ENCODE data around the gene NAV2.
"Not testable (repeated sequence)": the region's sequence is repeated elsewhere in the genome, so short reads cannot be mapped to it uniquely, and the experiment has no call there.

Gene NAV2

DNA sequence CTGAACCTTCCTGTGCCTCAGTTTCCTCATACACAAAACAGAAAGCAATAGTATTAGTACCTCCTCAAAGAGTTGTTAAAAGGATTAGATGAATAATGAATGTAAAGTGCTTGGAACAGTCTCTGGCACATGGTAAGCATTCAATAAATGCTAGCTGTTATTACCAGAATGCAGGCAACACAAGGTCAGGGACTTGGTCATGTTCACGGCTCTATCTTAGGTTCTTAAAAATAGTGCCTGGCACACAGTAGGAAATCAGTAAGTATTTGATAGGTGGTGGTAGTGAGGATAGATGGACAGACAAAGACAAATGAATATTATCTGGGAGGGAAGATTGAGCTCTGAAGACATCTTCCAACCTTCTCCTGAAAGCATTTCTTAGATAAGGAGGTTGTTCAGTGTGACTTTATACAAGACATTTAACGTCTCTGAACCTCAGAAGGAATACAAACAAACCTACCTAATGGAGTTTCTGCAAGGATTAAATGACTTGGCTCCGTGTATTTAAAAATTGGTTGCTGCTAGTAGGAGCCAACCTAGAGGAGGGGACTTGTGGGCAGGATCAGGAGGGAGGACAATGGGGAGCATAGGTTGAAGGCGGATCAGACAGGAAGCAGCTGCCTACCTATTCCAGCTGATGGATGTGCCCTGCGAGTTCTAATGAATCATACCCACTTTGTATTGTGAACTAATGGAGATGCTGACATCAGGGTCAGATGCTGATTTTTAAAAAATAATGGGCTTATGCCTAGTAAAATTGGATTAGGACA lies 353.6 kb downstream of the NAV2 start:
- FAIRE-seq: no peak

DNA sequence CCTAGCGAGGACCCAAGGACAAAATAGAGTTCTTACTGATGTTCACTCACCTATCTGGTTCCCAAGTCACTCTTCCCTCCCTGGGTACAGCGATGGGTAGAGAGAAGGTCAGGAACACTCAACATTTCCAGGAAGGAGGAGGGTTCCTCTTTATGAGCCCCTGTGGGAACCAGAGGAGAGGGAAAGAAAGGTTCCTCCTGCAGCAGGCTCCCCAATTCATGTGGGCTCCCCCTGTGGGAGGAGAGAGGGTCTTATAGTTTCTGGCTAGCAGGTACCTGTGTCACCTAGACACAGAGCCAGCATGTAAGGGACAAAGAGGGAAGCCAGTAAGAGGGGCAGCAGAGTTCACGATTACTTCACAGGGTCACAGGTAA lies 354.1 kb downstream of the NAV2 start:
- no peak for FAIRE-seq

DNA sequence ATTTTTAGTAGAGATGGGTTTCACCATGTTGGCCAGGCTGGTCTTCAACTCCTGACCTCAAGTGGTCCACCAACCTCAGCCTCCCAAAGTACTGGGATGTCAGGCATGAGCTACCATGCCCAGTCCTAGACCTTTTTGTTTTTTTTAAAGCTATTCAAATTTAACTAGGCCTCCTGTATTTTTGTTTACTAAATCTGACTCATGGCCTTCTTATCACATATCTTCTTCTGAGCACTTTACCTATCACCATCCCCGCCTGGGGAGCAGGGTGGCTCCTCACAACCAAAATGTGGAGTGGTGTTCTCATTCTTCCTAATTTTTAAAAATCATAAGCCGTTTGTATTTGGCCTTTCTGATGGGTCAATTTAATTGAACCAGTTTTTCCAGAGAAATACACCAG lies 355.0 kb downstream of the NAV2 start:
- no peak for FAIRE-seq

DNA sequence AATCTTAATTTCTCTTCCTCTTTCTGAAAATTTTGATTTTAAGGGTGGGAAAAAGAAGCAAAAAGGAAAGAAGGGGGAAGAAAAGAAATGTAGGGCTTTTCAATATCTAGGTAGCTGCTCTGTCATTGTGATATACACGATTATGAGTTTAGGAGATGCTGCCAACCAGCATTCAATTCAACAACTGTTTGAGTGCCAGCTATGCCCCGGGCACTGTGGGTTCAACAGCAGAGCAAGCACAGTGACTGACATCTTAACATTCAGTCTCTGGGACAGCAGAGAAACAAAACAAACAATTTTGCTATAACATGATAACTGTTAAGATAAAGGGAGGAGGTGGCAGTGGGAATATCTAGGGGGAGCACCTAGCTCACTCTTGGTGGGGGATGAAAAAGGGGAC lies 356.1 kb downstream of the NAV2 start:
- no peak for FAIRE-seq

DNA sequence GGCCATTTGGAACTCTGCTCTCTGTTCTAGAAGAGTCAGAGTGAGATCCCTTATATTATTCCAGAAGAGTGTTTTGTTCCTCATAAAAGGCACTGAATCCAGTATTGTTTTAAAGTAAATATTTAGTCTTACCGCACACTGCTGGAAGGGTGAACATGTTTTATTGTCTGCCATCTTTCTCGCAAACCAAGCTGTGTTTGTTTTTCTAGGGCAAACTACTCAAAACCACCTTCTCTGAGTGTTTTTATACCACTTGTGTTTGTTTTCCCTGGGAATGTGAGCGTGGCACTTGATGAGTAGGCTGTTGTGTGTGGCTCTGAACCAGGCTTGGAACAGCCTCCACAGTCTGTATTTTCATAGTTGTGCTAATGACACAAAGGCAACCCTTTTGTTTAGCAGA lies 357.8 kb downstream of the NAV2 start:
- no peak for FAIRE-seq

DNA sequence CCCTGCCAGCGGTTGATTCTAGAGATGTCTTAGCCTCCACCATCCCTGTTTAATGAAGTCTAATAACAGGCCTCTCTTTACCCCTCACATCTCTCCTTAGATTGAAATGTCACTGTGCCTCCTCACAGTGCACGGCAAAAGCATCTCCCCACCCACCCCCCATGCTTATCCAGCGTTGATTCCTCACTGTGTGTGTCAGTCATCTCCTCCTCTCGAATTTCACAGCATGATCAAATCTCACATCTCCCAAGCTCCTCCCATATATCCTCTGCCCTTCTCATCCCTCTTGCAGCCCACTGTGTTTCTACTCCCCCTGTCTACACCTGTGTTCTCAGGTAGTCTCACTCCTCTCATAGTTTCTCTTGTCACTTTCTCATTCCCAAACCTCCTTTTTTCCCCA lies 363.0 kb downstream of the NAV2 start:
- no peak for FAIRE-seq

DNA sequence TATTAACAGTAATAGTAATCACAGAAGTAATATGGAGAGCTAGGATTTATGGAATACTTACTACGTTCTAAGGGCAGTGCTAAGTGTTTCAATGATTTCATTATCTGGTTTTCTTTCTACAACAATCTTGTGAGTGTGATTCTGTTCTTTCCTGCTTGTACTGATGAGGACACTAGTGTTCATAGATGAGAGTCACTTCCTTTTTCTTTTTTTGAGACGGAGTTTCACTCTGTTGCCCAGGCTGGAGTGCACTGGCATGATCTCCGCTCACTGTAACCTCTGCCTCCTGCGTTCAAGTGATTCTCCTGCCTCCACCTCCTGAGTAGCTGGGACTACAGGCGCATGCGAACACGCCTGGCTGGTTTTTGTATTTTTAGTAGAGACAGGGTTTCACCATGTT lies 366.2 kb downstream of the NAV2 start:
- FAIRE-seq: no peak

DNA sequence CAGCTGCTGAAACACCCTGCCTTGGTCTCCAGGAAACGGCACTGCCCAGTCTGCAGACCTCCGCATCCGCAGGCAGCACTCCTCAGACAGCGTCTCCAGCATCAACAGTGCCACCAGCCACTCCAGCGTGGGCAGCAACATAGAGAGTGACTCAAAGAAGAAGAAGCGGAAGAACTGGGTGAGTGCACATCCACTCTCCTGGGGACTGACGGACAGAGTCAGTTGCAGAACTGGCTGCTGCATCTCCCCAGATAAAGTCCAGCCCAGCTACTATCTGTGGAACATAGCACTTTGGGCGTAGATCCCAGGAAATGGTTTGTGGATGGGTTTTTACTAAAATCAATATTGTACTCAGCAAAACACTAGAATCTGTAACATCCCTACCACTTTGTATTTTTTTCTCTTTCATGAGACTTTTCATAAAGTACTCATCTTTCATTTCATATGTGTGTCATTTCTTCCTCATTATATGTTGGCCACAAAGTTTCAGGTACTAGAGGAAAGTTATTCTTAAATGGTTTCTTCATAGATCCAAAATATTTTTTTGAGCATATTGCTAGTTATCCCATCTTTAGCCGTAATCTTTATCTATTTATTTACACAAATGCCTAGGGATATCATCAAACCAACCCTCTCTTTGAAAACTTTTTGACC lies 367.5 kb downstream of the NAV2 start:
- FAIRE-seq: no peak

DNA sequence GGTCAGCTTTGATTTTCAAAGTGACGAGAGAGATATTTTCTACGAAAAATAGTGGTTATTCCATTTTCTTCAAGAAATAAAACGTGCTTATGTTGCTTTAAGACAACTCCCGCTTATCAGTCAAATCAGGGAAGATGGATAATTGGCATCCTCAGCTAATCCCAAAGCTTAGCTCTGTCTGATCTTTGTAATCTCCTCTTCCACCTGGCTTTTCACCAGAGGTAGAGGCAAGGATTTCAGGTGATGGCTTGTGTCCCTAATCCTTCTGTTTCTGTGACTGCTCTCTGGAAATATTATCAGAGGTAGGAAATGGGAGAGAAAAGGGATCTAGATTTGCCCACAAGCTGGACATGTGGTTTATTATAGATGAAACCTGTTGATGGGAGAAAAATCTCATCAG lies 368.7 kb downstream of the NAV2 start:
- FAIRE-seq: no peak

DNA sequence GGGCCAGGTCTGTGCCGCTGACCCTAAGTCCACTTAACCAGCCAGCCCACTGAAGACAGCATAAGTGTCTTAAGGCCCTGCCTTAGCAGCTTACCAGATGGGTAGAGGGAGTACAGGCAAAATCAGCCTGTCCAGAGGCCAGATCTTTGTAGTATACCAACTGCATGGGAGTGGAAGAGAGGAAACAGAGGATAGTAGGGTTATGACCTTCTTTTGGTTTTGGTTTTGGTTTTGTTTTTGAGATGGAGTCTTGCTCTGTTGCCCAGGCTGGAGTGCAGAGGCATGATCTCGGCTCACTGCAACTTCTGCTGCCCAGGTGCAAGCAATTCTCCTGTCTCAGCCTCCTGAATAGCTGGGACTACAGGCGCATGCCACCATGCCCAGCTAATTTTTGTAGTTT lies 371.2 kb downstream of the NAV2 start:
- FAIRE-seq: not testable (repeated sequence)

DNA sequence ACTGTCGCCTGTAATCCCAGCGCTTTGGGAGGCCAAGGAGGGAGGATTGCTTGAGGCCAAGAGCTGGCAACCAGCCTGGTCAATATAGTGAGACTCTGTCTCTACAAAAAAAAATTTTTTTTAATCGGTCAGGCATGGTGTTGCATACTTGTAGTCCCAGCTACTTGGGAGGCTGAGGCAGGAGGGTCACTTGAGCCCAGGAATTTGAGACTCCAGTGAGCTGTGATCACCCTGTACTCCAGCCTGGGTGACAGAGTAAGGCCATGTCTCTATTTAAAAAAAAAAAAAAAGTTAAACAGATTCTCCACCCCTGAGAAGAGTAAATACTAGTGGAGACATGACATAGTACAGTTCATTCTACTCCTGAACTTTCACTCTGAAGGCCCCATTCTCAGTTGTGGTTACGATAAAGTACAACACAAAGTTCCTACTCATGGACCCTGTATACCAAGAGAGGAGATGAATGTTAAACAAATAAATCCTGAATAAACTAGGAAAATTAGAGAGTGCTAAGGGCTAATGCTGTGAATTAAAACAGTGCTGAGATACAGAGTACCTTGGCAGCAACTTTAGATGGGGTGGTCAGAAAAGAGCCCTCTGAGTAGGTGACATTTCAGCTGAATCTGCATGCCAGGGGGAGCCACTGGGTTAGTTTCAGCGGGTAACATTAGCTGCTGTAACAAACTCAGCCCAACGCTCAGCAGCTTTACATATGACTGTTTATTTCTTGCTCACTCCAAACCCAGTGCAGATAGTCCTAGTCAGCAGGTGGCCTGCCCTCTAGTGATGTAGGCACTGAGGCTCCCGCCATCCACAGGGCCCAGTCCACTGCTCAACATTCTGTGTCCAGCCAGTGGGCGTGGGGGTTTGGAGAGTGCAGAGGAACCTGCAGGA lies 372.5 kb downstream of the NAV2 start:
- FAIRE-seq: no peak

DNA sequence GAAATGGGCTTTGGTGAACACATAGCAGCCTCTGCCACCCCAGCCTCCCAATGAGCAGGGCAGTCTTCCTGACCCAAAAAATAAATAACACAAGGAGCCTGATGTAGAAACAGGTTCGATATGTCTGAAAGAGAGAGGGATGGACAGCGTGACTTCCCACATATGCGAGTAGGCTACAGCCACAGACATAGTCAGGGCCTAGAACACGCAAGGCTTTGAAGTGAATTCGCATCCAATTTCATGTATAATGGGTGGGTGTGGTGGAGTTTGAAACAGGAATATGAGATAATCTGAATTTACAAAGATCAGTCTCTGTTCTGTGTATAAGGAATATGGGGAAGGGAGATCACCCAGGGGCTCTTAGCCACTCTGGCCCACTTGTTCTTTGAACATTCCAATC lies 373.3 kb downstream of the NAV2 start:
- no peak for FAIRE-seq

DNA sequence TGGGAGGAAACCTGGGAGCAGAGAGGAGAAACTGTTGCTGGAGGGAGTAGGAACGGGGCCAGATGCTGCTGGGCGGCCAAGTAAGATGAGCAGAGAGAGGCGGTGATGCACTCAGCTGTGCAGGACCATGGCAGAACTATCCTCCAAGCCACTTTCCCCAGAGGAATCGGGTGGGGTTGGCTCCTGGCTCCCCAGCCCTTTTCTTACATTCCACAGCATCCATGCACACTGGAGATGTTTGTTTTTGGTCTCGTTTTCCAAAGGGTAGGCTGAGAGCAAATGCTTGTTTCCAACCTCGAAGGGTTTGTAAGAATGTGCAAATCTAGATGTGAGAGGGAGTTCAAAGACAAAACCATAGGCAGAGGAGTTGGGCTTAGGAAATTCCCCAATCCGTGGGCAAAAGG lies 374.5 kb downstream of the NAV2 start:
- FAIRE-seq: no peak

DNA sequence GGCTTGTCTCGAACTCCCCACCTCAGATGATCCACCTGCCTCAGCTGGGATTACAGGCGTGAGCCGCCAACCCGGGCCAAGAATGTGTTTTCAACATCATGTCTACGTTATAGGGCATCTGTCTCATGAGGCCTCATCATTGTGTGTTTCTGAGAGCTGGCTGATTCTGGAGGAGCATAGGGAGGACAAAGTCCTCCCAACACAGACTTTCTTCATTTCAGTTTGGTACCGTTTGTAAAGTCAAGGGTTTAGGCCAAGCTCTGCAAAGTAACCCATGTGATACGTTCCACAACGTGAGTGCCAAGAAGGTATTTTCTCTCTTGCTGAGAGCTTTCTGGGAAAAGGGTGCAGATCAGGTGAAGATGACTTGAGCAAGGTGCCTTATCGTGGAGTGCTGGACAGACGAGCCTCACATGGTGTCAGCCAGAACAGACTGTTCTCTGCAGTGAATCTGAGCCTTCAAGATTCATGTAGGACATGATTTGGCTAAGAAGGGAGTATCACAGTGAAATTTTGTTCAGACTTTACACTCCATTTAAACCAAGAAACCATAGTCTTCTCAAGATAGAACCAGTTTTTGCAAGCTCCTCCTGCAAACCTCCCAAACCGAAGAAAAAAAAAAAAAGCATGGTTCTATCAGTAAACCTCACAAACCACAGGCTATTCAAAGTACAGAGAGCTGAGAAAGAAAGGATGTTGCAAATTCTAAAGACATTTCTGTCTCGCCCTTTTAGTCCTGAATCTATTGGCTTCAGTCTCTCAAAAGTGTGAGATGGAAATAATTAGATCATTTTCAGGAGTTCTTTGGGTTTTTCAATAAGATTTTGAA lies 376.0 kb downstream of the NAV2 start:
- no peak for FAIRE-seq

DNA sequence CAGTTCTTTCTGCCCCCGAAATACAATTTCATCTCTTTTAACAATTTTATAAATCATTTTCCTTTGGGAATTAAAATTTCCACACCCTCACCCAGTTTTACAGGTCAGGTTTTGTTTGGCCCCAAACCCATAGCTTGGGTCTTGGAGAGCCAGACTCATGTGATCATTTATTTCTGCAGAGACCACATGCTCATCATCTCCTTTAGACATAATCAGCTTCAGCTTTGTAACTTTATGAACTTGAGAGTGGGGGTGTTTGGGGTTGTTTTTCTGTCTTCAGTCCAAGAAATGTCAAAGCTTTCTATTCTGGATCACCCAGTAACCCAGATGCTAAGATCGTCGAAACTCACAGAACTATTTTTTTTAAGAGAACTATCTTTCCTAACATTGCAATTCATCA lies 376.7 kb downstream of the NAV2 start:
- no peak for FAIRE-seq

DNA sequence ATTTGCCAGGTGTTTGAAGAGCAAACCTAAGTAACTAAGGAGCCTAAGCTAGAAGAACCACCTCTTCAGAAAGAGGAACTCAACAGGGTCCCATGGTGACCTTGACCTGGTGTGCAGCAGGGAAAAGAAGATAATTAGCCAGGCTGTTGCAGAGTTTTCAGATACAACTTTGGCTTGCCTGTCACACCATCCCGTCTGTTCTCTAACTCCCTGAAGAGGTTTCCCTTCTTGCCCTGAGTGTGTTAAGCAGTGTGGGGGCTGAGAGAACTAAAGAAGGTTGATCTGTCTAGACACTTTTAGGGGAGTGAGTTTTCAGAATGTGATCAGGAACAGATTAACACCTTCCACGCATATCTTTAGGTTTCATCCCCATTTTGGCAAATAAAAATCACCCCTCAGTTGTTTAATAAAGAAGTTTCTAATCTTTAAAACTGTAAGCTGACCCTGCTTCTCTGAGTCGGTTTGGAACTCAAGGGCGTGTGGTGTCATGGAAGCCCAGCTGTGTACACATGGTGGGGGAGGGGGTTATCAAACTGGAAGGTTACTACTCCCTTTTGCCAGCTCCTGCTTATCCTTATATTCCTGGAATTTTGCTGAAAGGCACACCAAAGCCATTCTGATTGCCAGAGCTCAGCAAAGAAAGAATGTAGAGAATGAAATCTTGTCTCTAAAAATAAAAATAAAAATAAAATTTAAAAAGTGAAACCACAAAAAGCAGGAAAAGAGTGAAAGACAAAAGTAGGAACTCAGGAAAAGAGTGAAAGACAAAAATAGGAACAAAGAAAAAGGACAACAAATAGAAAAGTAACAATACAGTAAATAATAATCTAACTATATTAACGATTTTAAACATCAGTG lies 377.4 kb downstream of the NAV2 start:
- no peak for FAIRE-seq

DNA sequence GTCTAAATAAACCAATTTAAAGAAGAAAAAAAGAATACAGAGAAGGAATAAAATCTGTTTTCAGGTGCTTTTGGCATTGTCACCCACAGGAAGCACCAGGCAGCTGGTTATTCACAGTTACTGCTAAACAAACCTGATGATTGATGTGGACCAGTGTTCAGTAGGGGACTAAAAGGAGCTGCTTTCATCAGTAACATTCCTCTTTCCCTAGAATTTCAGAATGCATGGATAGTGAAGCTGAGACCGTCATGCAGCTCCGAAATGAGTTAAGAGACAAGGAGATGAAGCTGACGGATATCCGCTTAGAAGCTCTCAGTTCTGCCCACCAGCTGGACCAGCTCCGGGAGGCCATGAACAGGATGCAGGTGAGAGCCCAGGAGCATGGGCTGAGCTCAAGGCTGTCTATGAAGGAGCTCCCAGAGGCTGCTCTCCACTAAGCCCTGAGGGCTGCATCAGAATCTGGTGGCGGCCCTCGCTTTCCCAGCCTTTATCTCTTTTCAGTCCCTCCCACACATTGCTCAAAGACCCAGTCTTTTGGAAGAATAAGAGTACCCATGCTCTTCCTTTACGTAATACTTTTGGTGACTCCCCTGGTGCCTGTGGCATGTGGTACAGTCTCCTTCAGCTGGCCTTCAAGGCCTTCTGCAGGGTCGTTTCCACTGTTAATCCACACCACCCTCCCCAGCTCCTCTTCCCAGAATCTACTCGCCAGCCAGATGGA lies 378.2 kb downstream of the NAV2 start:
- FAIRE-seq: no peak

DNA sequence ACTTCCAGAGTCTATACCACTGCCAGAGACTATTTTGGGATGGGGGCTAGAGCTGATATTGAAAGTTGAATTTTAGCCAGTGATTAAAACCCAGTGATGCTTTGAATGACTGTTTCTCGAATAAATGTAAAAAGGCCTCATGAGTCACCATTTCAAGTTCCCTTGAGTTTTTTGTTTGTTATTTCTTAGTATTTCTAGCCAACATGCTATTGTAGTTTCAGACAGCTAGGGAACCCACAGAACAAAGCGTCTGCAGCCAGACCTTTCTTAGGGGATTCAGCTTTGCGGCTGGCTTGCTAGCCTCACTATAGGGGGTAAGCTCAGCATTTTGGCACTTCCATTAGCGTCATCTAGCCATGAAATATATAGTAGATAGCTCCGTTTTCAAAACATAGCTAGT lies 381.1 kb downstream of the NAV2 start:
- FAIRE-seq: no peak

DNA sequence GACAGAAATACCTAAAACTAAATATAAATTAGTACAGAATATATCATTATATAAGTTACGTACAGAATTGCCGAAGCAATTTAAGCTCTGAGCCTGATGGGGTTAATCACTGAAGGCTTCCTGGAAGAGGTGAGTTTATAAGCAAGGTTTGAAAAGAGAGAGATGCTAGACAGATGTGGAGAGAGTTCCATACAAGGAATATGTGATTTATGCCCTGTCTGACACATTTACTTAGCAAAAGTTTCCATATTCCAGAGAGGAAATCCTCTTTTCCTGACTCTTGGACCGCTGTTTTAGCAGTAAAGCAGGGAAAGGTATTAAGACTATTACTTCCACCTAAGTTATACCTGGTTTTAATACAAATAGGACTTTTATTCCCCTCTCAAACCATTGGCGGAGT lies 382.6 kb downstream of the NAV2 start:
- no peak for FAIRE-seq

DNA sequence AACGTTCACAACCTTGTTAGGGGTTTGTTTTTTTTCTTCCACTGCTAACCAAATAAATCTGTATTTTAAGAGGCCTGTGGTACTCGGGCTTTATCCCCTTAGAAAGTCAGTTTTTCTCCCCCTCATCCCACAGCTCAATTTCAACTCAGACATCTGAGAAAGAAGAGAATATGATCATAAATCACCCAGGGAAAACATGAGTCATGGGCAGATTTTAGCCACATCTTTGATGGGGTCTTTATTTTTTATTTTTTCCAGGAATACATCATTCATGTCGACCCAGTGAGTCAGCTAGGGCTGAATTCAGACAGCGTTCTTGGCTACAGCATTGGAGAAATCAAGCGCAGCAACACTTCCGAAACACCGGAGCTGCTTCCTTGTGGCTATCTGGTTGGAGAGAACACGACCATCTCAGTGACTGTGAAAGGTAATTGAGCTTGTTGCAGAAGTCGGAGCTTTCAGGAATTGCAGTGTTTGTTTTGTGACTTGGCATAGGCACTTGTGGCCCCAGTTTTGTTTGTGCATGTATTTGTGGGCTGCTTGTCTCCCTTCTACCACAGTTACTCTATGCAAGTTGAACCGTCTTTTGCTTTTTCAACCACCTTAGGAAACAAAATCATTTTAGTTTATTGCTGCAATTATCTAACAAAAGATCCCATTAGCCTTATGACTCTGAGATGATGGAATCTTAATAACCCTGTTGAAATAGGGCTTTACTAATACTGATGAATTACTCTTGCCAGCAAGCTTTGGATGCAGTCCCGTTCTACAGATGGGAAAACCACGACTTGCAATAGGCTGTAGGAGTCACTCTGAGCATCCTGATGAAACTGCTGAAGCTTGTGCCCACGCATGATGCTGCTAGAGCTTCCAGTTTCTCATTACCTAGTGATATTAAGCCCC lies 384.9 kb downstream of the NAV2 start:
- no peak for FAIRE-seq
